H1 (cell line): ENCODE results near the gene INAFM2. TPM values are rescaled to one million over a fixed set of nuclear protein-coding genes. Genes with fewer than 3 reads are reported as not detected.

Experiments
- CTCF ChIA-PET: fragments of 300-600 bp; sonication (Branson Sonifier 250); formaldehyde crosslinking; loops from one replicate; lab custom pipeline; 2021; ENCODE audit not compliant: partially characterized antibody; lab: Charles Lee
- POLR2A ChIA-PET: fragments of 300-600 bp; sonication (Branson Sonifier 250); formaldehyde crosslinking; loops from one replicate; lab custom pipeline; 2021; ENCODE audit warnings: inconsistent platforms; ENCODE audit not compliant: partially characterized antibody; lab: Charles Lee
- DNase-seq, 2 experiments: peaks; one replicate each; pipeline versions ENCODE4 v3.0.0 to v3.0.0-alpha.2; 2010 to 2022; ENCODE audit warnings: low spot score in 2 of 2, low read depth in 1 of 2, mixed read lengths in 1 of 2
- FAIRE-seq: peaks from 2 replicates; lab custom pipeline; 2011; peaks lifted over from hg19 to GRCh38; lab: Jason Lieb, UNC
- H2AFZ ChIP-seq: 2 replicates; pipeline ENCODE4 v1.8.1; 2012; ENCODE audit warnings: low read length, inconsistent platforms
- H2AK5ac ChIP-seq: 2 replicates; pipeline ENCODE4 v1.6.1; 2013; ENCODE audit warnings: low read depth, low read length
- H2BK120ac ChIP-seq: replicated peaks from 2 replicates; pipeline ENCODE3; 2013; ENCODE audit warnings: low read depth, low read length, inconsistent platforms
- H2BK12ac ChIP-seq: 2 replicates; pipeline ENCODE4 v1.6.1; 2013; ENCODE audit warnings: low read depth, low read length
- H2BK15ac ChIP-seq: 2 replicates; pipeline ENCODE4 v1.6.1; 2013; ENCODE audit warnings: low read length
- H2BK20ac ChIP-seq: 2 replicates; pipeline ENCODE4 v1.6.1; 2013; ENCODE audit warnings: low read length
- H2BK5ac ChIP-seq: 2 replicates; pipeline ENCODE4 v1.6.1; 2013; ENCODE audit warnings: low read depth, low read length
- H3K14ac ChIP-seq: 2 replicates; pipeline ENCODE4 v1.6.1; 2013; ENCODE audit warnings: inconsistent platforms; ENCODE audit not compliant: insufficient read length
- H3K18ac ChIP-seq: 2 replicates; pipeline ENCODE4 v1.6.1; 2013; ENCODE audit warnings: low read length; ENCODE audit errors: extremely low read depth
- H3K23ac ChIP-seq: 2 replicates; pipeline ENCODE4 v1.6.1; 2013; ENCODE audit warnings: inconsistent platforms; ENCODE audit not compliant: insufficient read length
- H3K23me2 ChIP-seq: 2 replicates; pipeline ENCODE4 v1.6.1; 2013; ENCODE audit warnings: low read depth, low read length
- H3K27ac ChIP-seq: 2 replicates; pipeline ENCODE4 v1.6.1; 2011; ENCODE audit warnings: low read depth, low read length, inconsistent platforms
- H3K27me3 ChIP-seq, 4 experiments: replicated peaks in 1 of 4; 1 replicate in 1 of 4; 2 replicates in 3 of 4; pipeline versions ENCODE4 v1.6.1 to v1.8.1; 2011 to 2013; ENCODE audit warnings: low read length in 3 of 4, mild to moderate bottlenecking in 3 of 4, inconsistent platforms in 2 of 4, mixed read lengths in 2 of 4, moderate library complexity in 1 of 4; ENCODE audit not compliant: control insufficient read depth in 3 of 4, insufficient read depth in 3 of 4; ENCODE audit errors: extremely low read depth in 1 of 4
- H3K36me3 ChIP-seq, 4 experiments: 2 replicates each; pipeline versions ENCODE4 v1.6.1 to v1.8.1; 2011 to 2013; ENCODE audit warnings: mild to moderate bottlenecking in 4 of 4, low read length in 3 of 4, moderate library complexity in 2 of 4, control low read depth in 1 of 4, inconsistent platforms in 1 of 4; ENCODE audit not compliant: insufficient read depth in 4 of 4, control insufficient read depth in 2 of 4
- H3K4ac ChIP-seq: replicated peaks from 2 replicates; pipeline ENCODE3; 2013; ENCODE audit warnings: low read length, low read depth, mixed read lengths, inconsistent platforms; ENCODE audit not compliant: insufficient read length
- H3K4me1 ChIP-seq, 4 experiments: replicated peaks in 1 of 4; 1 replicate in 1 of 4; 2 replicates in 3 of 4; pipeline versions ENCODE4 v1.6.1 to v1.8.1; 2011 to 2013; ENCODE audit warnings: low read length in 3 of 4, inconsistent platforms in 2 of 4, mixed read lengths in 1 of 4; ENCODE audit not compliant: insufficient read depth in 4 of 4, control insufficient read depth in 3 of 4
- H3K4me2 ChIP-seq, 2 experiments: 2 replicates each; pipeline versions ENCODE4 v1.6.1 to v1.8.1; 2011 to 2013; ENCODE audit warnings: low read depth in 2 of 2, low read length in 2 of 2, control low read depth in 1 of 2, inconsistent platforms in 1 of 2, mild to moderate bottlenecking in 1 of 2; ENCODE audit not compliant: insufficient read depth in 1 of 2
- H3K4me3 ChIP-seq, 4 experiments: fragments of 200-600, 300-600 bp in 1 of 4; sonication (generic), shearing (Covaris generic), sonication (Bioruptor Twin) in 1 of 4; 2 replicates each; pipeline versions ENCODE4 v1.5.1 to v1.8.1; 2011 to 2016; ENCODE audit warnings: low read length in 4 of 4, low read depth in 3 of 4, control low read depth in 2 of 4, inconsistent platforms in 2 of 4, mild to moderate bottlenecking in 2 of 4, mixed read lengths in 1 of 4, moderate library complexity in 1 of 4; ENCODE audit not compliant: insufficient read depth in 2 of 4; ENCODE audit errors: extremely low read depth in 1 of 4
- H3K56ac ChIP-seq: replicated peaks from 2 replicates; pipeline ENCODE3; 2013; ENCODE audit warnings: low read depth, mild to moderate bottlenecking, mixed read lengths, low read length, inconsistent platforms; ENCODE audit not compliant: insufficient read length
- H3K79me1 ChIP-seq: 2 replicates; pipeline ENCODE4 v1.6.1; 2013; ENCODE audit warnings: low read depth, low read length, control low read depth
- H3K79me2 ChIP-seq, 2 experiments: 2 replicates each; pipeline versions ENCODE4 v1.6.1 to v1.8.1; 2012 to 2013; ENCODE audit warnings: low read length in 2 of 2, mild to moderate bottlenecking in 2 of 2, inconsistent platforms in 1 of 2; ENCODE audit not compliant: insufficient read depth in 2 of 2, control insufficient read depth in 1 of 2
- H3K9ac ChIP-seq, 4 experiments: replicated peaks in 1 of 4; 1 replicate in 1 of 4; 2 replicates in 3 of 4; pipeline versions ENCODE4 v1.6.1 to v1.8.1; 2011 to 2013; ENCODE audit warnings: low read depth in 3 of 4, low read length in 3 of 4, control low read depth in 2 of 4, mild to moderate bottlenecking in 2 of 4, moderate library complexity in 2 of 4, inconsistent platforms in 1 of 4; ENCODE audit errors: extremely low read depth in 1 of 4
- H3K9me3 ChIP-seq, 2 experiments: 2 replicates each; pipeline versions ENCODE4 v1.6.1 to v1.8.1; 2012 to 2013; ENCODE audit warnings: mild to moderate bottlenecking in 2 of 2, moderate library complexity in 2 of 2, control low read depth in 1 of 2, inconsistent platforms in 1 of 2, low read depth in 1 of 2, low read length in 1 of 2, mixed read lengths in 1 of 2; ENCODE audit not compliant: insufficient read depth in 2 of 2
- H4K20me1 ChIP-seq, 2 experiments: replicated peaks in 1 of 2; 2 replicates each; pipeline versions ENCODE3 to v1.8.1; 2011 to 2013; ENCODE audit warnings: inconsistent platforms in 2 of 2, low read length in 2 of 2, mild to moderate bottlenecking in 1 of 2; ENCODE audit not compliant: insufficient read depth in 2 of 2, control insufficient read depth in 1 of 2
- H4K5ac ChIP-seq: 2 replicates; pipeline ENCODE4 v1.6.1; 2013; ENCODE audit warnings: low read length, low read depth, mixed read lengths, inconsistent platforms; ENCODE audit not compliant: insufficient read length
- H4K8ac ChIP-seq: 2 replicates; pipeline ENCODE4 v1.8.0; 2013; ENCODE audit warnings: mild to moderate bottlenecking, moderate library complexity, low read length, inconsistent platforms; ENCODE audit not compliant: insufficient read depth; ENCODE audit errors: extremely low read depth
- H4K91ac ChIP-seq: replicated peaks from 2 replicates; pipeline ENCODE3; 2013; ENCODE audit warnings: low read length, mixed read lengths, inconsistent platforms; ENCODE audit not compliant: insufficient read length
- BACH1 ChIP-seq: IDR thresholded peaks from 2 replicates; pipeline ENCODE4 v1.6.1; 2012; ENCODE audit warnings: low read length, improper control_type of control experiment
- EZH2 ChIP-seq: fragments of 200-600 bp; sonication (generic); IDR thresholded peaks from 2 replicates; pipeline ENCODE4 v1.7.1; 2012; ENCODE audit warnings: low read depth, mild to moderate bottlenecking, moderate library complexity, low read length, inconsistent platforms; ENCODE audit not compliant: severe bottlenecking
- MAFK ChIP-seq: IDR thresholded peaks from 2 replicates; pipeline ENCODE4 v1.6.1; 2012; ENCODE audit warnings: low read depth, mild to moderate bottlenecking, improper control_type of control experiment, low read length
- RAD21 ChIP-seq, 2 experiments: IDR thresholded peaks in 1 of 2; conservative IDR thresholded peaks in 1 of 2; 2 replicates each; pipeline ENCODE4 v1.6.1; 2011; ENCODE audit warnings: low read depth in 2 of 2, low read length in 2 of 2, improper control_type of control experiment in 1 of 2, inconsistent platforms in 1 of 2, mild to moderate bottlenecking in 1 of 2, moderate library complexity in 1 of 2
- RFX5 ChIP-seq: IDR thresholded peaks from 2 replicates; pipeline ENCODE4 v1.6.1; 2011; ENCODE audit warnings: low read depth, low read length, improper control_type of control experiment, borderline replicate concordance
- RNF2 ChIP-seq: fragments of 200-900, 300-1000 bp; sonication (generic); IDR thresholded peaks from 2 replicates; pipeline ENCODE4 v1.7.1; 2016; ENCODE audit warnings: borderline replicate concordance, low read depth, mild to moderate bottlenecking, antibody characterized with exemption, low read length; ENCODE audit not compliant: poor library complexity, severe bottlenecking; ENCODE audit errors: missing control alignments
- RXRA ChIP-seq: IDR thresholded peaks from 2 replicates; pipeline ENCODE4 v1.6.1; 2011; ENCODE audit warnings: low read depth, mild to moderate bottlenecking, low read length, moderate library complexity; ENCODE audit not compliant: insufficient read depth
- SIX5 ChIP-seq: IDR thresholded peaks from 2 replicates; pipeline ENCODE4 v1.6.1; 2011; ENCODE audit warnings: mild to moderate bottlenecking, low read depth, low read length
- SP1 ChIP-seq: IDR thresholded peaks from 2 replicates; pipeline ENCODE4 v1.6.1; 2011; ENCODE audit warnings: low read depth, low read length
- SP2 ChIP-seq: IDR thresholded peaks from 2 replicates; pipeline ENCODE4 v1.6.1; 2012; ENCODE audit warnings: mild to moderate bottlenecking, low read length, inconsistent platforms
- TAF1 ChIP-seq: IDR thresholded peaks from 2 replicates; pipeline ENCODE4 v1.6.1; 2011; ENCODE audit warnings: mild to moderate bottlenecking, low read depth, low read length
- YY1 ChIP-seq: IDR thresholded peaks from 2 replicates; pipeline ENCODE4 v1.6.1; 2011; ENCODE audit warnings: low read depth, mild to moderate bottlenecking, low read length
- WGBS, 2 experiments: shearing (Covaris generic) in 1 of 2; methylation state at CpG; one replicate each; pipeline versions ENCODE4 v1.1.6 to v1.1.7; 2013 to 2015; ENCODE audit warnings: low lambda C conversion rate in 2 of 2, mixed read lengths in 2 of 2, inconsistent platforms in 1 of 2, low coverage in 1 of 2, missing lambda C conversion rate in 1 of 2; ENCODE audit not compliant: insufficient replicate concordance in 2 of 2, insufficient coverage in 1 of 2, insufficient read length in 1 of 2; ENCODE audit errors: extremely low coverage in 1 of 2, missing lambda C conversion rate in 1 of 2; 5-methylcytosine and 5-hydroxymethylcytosine counted together
- polyA plus RNA-seq, 7 experiments: library from polyadenylated mRNA; depleted of rRNA in 3 of 7; stranded (reverse) in 5 of 7; unstranded in 2 of 7; fragments of >200 nt in 5 of 7; fragments of 200-250 nt in 2 of 7; gene quantifications; 1 replicate in 5 of 7; 2 replicates in 1 of 7; 4 replicates in 1 of 7; pipeline versions ENCODE4 v1.2.1 to v1.2.3, GENCODE V29; 2011 to 2013; ENCODE audit warnings: missing spikeins in 2 of 7, mixed read lengths in 2 of 7
- total RNA-seq: library from RNA; stranded (reverse); fragmentation: NEBNext Ultra II Directional; extraction: Animal tissue kit (Norgen Biotek cat#: 25700); gene quantifications from 2 replicates; pipeline ENCODE4 v1.2.1, GENCODE V29; 2021
- TF ChIP-seq, protein P1 (sequence below): IDR thresholded peaks from 2 replicates; pipeline ENCODE4 v1.6.1; 2011; ENCODE audit warnings: low read depth, mild to moderate bottlenecking, low read length; ENCODE audit not compliant: insufficient read depth

Gene INAFM2
- total and polyA plus RNA-seq, 2 of the 8 experiments (the other 6 are each of a cell fraction or from before 2014, with no cell fraction given): 15.3 to 35.1 TPM

DNA sequence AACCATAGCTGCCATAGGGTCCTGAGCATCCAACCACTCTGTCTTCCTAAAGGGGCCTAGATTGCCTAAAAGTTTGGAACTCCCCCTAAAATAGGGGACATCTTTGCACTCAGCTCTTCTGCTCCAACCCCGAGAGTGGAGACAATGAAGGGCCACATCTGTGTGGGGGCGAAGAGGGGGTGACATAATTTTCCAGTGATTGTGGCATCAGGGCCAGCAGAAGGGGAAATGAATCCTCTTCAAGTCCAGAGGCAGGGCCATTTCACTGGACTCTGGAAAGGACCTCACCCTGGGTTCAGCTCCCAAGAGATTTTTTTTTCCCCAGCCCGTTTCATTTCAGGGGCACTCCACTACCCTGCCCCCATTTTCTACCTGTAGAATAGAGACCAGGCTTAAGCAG, 36.0 kb upstream of the INAFM2 start:
- H3K23me2 ChIP-seq: peaks cover 14% of the 10 kb centered on the region; the same call in 1 of the 2 replicates
- no peak overlapping the region for H3K14ac ChIP-seq
- no peak overlapping the region for H4K5ac ChIP-seq
- H2AK5ac ChIP-seq: 0 out of 2 replicates have a peak overlapping the region, but pooled peaks have one; percentile 6
- no peak overlapping the region for H2AFZ ChIP-seq
- H3K23ac ChIP-seq: no peak overlapping the region
- FAIRE-seq: no peak
- CTCF ChIA-PET: interaction anchor here (0.8 to 16.2 kb wide), 6 partner anchors 12 to 85 kb away, joined by 3 to 518 read pairs (median 106); partner anchors contain the start of genes CCDC9B, INAFM2 and PLCB2
- H3K4ac ChIP-seq: no peak overlapping the region
- POLR2A ChIA-PET: interaction anchor here (1.0 to 2.3 kb wide), 4 partner anchors 10 to 54 kb away, joined by 3 to 11 read pairs (median 6); partner anchors contain the start of gene PLCB2
- H3K27me3 ChIP-seq: peaks cover 34 to 67% (median 52%) of the 10 kb centered on the region in 4 experiments
- H4K91ac ChIP-seq: no peak overlapping the region
- H2BK120ac ChIP-seq: no peak overlapping the region
- no peak overlapping the region for H2BK5ac ChIP-seq
- no peak overlapping the region for H3K18ac ChIP-seq
- no peaks in the 10 kb centered on the region for H3K79me2 ChIP-seq
- peaks cover 0 to 4% (median 0%) of the 10 kb centered on the region in 4 experiments; a peak in 1 of 8 replicates for H3K36me3 ChIP-seq
- DNase-seq: no peak
- no peak overlapping the region for H3K4me3 ChIP-seq
- peaks cover 10 to 35% (median 27%) of the 10 kb centered on the region in 4 experiments for H3K4me1 ChIP-seq
- H3K27ac ChIP-seq: no peak overlapping the region
- H3K9me3 ChIP-seq: no peaks in the 10 kb centered on the region
- no peak overlapping the region for H2BK12ac ChIP-seq
- no peak overlapping the region for H3K4me2 ChIP-seq
- H4K20me1 ChIP-seq: peaks cover 0 to 1% of the 10 kb centered on the region in 2 experiments
- H2BK15ac ChIP-seq: no peak overlapping the region
- 89% methylated on average over 3 of the region's 3 CpGs; no CpG with 5 or more reads in 1 of the 2 experiments for WGBS, 2 experiments
- no peak overlapping the region for H3K9ac ChIP-seq
- no peak overlapping the region for H4K8ac ChIP-seq
- no peak overlapping the region for H3K56ac ChIP-seq
- no peaks in the 10 kb centered on the region; the same call in 1 of the 2 replicates for H3K79me1 ChIP-seq
- no peak overlapping the region for H2BK20ac ChIP-seq
- no peak for TF ChIP-seq RAD21 (IDR thresholded peaks at IDR 0.05 in 1 of 2, conservative IDR thresholded peaks at IDR 0.05 in 1 of 2; ENCODE audit: low read depth in 2 of 2, low read length in 2 of 2)
- TF ChIP-seq SIX5: no peak
- TF ChIP-seq YY1: no peak
- TF ChIP-seq MAFK: no peak
- no peak for TF ChIP-seq RNF2
- TF ChIP-seq, protein P1, sequence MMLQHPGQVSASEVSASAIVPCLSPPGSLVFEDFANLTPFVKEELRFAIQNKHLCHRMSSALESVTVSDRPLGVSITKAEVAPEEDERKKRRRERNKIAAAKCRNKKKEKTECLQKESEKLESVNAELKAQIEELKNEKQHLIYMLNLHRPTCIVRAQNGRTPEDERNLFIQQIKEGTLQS: no peak
- no peak for TF ChIP-seq SP2
- TF ChIP-seq TAF1: no peak
- no peak for TF ChIP-seq BACH1
- no peak for TF ChIP-seq SP1
- TF ChIP-seq EZH2: no peak
- TF ChIP-seq RFX5: no peak
- no peak for TF ChIP-seq RXRA
